Activated CD8-positive, alpha-beta memory T cell treated with anti-CD3 and anti-CD28 coated beads for 24 hours (primary cell): ENCODE data around the gene SHROOM1.
"Not testable (repeated sequence)": the region's sequence is repeated elsewhere in the genome, so short reads cannot be mapped to it uniquely, and the experiment has no call there.

Experiments
- DNase-seq: peaks from one replicate; pipeline ENCODE4 v3.0.0-alpha.2; 2020

The SHROOM1 gene

DNA sequence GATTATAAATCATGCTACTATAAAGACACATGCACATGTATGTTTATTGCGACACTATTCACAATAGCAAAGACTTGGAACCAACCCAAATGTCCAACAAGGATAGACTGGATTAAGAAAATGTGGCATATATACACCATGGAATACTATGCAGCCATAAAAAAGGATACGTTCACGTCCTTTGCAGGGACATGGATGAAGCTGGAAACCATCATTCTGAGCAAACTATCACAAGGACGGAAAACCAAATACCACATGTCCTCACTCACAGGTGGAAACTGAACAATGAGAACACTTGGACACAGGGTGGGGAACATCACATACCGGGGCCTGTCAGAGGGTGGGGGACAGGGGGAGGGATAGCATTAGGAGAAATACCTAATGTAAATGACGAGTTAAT is 24.6 kb downstream of the SHROOM1 start:
- not testable (repeated sequence) for DNase-seq

DNA sequence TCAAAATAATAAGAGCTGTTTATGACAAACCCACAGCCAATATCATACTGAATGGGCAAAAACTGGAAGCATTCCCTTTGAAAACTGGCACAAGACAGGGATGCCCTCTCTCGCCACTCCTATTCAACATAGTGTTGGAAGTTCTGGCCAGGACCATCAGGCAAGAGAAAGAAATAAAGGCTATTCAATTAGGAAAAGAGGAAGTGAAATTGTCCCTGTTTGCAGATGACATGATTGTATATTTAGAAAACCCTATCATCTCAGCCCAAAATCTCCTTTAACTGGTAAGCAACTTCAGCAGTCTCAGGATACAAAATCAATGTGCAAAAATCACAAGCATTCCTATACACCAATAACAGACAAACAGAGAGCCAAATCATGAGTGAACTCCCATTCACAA is 26.2 kb downstream of the SHROOM1 start:
- DNase-seq, result not testable (repeated sequence)

DNA sequence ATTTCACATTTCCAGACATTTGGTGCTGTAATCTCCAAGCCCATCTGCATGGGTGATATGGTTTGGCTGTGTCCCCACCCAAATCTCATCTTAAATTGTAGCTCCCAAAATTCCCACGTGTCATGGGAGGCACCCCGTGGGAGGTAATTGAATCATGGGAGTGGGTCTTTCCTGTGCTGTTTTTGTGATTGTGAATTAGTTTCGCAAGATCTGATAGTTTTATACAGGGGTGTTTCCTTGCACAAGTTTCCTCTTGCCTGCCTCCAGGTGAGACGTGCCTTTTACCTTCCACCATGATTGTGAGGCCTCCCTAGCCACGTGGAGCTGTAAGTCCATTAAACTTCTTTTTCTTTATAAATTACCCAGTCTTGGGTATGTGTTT is 27.8 kb downstream of the SHROOM1 start:
- not testable (repeated sequence) for DNase-seq

DNA sequence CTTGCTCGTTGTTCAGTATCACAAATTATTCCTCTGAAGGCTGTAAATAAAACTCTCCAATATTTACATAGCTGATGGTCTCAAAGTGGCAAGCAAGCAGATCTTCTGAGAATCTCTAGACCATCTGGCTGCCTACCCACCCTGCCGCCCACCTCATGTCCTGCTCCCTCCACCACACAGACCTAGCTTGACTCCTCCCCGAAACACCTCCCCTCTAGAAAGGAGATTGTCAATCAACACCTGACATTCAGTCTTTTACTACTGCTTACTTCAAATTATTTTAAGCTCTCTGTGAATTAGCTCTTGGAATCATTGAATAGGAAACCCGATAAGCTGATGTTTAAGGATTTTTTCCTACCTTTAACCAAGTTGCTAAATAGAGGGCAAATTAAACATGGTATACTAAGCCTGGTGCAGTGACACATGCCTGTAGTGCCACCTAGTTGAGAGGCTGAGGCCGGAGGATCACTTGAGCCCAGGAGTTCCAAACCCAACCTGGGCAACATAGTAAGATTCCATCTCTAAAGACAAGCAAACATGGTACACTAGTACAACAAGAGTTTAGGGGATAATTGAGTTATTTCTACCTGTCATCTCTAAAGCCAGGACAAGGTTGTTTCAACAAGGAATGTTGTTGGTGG is 28.3 kb downstream of the SHROOM1 start:
- no peak for DNase-seq

DNA sequence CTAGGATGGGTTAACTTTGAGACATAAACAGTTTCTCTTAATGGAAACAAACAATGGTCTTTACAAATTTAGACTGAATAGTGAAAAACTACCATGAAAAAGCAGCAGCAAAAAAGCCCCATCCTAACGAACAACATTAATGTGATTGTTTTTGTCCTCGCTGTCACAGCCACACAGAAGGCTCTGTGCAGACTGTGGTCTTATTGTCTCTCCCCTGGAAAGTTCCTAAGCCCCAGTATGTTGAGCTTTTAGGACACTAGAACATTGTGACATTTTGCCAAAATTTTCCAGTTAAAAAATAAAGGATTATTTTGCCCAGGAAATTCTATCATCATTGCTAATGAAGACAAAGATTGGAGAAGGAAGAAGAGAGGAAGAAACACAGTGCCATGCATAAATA is 29.9 kb downstream of the SHROOM1 start:
- no peak for DNase-seq

DNA sequence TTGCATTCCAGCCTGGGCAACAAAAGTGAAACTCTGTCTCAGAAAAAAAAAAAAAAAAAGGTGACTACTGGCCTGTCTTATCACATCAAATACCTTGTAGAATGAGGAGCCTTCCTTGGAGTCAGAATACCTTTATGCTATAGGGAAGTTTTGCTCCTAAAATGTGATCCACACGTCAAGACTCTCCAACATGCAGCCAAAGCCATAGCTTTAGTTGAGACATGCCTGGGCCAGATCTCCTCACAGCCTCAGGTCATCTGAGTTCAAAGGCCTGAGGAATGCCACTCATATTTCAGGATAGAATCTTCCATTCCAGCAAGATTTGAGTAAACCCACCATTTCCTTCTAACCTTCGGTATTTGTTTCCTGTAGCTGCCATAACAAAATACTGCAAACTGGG is 31.1 kb downstream of the SHROOM1 start:
- DNase-seq, result no peak

DNA sequence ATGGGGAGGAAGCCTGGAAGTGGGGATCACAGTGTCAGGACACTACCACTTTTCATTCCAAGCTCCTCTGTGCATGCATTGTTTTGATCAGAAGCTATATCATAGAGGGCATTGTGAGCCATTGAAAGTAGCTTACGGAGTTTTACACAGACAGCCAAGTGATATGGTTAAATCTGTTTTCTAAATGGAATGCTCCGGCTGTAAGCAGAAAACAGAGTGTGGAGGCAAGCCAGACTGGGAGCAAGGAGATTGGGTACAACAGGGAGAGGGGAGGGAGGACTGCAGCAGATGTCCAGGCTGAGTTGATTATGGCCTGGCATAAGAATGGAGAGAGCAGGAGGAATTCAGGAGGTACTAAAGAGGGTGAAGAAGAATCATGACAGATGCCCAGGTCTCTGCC is 32.8 kb downstream of the SHROOM1 start:
- no peak for DNase-seq

DNA sequence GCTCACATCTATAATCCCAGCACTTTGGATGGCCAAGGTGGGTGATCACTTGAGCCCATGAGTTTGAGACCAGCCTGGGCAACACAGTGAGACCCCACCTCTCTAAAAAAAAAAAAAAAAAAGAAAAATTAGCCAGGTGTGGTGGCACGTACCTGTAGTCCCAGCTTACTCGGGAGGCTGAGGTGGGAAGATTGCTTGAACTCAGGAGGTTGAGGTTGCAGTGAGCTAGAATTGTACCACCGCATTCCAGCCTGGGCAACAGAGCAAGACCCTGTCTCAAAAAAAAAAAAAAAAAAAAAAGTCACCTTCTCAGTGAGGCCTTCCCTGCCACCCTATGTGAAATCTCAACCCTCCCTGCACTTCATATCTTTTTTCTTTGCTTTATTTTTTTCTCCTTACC is 39.4 kb downstream of the SHROOM1 start:
- DNase-seq, result no peak

DNA sequence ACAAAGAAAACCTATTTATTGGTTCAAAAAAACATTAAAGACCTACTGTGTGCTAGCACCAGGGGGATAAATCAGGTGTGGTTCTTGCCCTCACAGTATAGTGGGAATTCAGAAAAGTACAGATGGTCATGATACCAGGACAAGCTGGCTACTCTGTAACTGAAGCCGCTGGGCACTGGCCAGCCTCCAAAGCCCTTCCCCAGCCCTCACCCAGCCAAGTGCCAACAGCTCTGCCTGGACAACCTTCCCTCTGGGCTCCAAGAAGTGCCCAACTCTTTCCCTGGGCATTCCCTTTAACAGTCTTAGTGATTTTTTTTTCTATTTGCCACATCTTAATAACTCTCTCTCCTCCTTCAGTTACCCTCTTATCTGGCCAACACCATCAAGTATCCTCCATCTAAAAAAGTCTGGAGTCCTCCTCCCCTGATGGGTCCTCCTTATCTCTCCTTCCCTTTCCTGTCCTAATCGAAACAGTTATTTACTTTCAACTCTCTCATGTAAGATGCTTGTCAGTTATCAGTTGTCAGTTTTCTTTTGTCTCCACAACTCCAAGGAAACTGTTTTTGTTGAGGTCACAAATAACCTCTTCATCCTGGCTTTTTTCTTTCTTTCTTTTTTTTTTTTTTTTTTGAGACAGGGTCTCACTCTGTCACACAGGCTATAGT is 40.1 kb downstream of the SHROOM1 start:
- DNase-seq, result no peak

DNA sequence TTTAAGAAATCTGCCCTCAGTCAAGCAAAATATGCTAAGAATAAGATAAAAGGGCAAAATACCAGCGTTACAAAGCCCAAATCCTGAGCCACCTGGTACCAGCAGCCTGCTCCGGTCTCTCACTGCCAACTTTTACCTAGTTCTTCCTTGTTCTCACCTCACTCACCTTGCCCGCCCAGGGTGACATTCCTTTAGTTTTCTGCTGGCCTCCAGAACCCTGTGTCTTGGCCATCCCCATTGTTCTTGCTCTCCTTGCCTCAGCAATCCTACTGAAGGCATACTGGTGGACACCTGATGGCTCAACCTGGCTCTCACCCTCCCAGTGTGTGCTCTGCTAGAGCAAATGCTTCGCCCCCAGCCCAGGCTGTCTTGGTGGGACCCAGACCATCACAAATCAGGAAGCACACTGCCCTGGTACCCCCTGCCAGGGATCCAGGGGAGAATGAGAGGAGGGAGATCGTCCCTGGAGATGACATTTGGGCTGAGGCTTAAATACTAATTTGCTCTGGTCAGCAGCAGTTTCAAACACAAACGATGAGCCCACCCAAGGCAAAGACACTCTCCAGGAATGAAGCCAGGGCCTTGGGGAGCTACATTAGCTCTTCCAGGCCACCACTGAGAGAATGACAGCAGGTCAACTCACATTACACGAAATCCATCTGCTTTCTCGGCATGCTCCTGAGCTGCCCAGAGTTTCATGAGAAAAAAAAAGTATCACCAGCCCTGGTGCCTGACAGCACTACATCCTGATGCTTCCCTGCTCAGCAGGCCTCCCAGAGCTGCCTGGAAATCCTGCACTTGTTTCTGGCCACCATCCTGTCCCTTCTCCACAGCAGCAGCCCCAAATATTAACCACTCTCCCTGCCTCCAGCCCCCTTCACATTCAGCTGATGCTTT is 41.2 kb downstream of the SHROOM1 start:
- DNase-seq, result no peak

DNA sequence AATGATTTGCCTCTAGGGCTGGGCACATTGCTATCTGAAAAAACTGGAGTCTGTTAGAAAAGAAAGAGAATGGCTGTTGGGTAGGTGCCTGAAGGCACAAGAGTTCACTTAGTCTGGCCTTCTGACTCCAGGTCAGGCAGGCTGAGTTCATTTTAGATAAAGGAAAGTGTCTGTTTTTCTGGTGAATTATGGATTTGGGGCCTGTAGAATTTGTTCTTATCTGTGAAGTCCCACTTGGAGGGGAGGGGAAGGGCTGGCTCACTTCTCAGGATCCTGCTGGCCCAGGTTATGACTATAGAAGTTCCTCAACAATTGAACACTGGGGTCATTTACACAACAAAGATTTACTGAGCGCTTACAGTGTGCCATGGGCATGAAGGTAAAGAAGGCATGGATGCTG is 41.9 kb downstream of the SHROOM1 start:
- DNase-seq, result no peak

DNA sequence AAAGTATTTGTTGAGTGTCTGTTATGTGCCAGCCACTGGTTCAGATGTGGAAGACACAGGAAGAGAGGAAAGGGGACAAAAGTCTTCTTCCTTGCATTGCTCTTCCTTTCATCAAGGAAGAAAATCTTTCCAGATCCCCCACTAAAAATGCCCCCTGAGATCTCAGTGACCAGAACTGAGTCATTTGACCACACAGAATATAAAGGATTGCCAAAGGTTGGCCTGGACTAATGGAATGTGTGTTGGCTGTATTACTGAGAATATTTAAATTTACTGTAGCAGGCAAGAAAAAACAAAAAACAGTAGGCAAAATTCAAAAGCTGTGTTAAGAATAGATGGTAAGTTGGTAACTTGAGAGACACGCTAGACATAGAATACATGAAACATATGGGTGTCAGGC is 43.4 kb downstream of the SHROOM1 start:
- DNase-seq, result no peak

DNA sequence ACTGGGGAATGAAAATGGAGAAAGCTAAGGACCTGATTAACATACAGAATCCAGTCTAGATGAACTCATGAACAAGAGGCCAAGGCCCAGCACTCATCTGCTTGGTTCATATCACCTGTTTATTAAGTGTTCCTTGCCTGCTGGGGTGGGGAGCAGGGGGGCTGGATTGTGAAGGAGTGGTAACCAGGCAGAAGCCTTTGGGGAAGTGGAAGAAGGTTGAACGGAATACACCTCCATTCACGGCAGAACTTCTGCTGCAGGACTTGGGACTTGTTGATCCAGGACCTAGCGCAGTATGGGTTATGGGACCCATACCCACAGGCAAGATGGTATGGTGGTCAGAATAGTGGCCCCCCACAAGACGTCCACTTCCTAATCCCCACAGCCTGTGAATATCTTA is 44.6 kb downstream of the SHROOM1 start:
- peak; percentile 32 for DNase-seq

DNA sequence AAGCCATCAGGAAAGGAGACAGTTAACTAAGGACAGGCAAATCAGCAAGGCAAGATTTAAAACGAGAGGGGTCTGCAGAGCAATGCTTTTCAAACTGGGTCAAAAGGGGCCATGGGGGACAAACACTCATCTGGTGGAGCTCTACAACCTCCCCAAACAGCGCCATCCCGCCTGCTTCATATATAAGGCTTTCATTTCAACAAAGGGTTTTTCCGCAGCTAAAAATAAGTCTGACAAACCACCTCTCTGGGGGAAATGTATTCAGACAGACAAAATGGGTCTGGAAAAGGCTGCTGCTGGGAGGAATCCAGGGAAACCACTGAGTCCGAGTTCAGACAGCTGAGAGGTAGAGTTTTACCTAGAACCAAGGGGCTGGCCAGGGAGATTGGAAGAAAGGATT is 45.1 kb downstream of the SHROOM1 start:
- peak; percentile 38 for DNase-seq

DNA sequence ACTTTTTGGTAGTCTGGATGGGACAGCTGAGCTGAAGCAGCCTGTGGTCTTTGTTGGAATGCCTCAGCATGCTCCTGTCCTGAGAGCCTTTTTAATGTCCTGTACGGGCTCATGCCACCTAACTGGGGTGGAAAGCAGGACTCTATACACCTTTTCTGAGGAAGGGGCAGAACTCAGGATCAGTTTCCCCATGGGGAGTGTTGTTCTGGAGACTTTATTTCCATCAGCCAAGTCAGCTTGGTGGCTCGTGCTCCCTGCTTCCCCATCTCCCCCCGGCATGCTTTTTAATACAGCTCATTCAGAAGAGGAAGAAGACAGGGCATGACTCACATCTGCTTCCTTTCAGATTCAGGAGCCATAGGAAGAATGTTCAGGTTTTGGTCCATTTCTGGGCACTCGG is 48.3 kb downstream of the SHROOM1 start:
- no peak for DNase-seq

DNA sequence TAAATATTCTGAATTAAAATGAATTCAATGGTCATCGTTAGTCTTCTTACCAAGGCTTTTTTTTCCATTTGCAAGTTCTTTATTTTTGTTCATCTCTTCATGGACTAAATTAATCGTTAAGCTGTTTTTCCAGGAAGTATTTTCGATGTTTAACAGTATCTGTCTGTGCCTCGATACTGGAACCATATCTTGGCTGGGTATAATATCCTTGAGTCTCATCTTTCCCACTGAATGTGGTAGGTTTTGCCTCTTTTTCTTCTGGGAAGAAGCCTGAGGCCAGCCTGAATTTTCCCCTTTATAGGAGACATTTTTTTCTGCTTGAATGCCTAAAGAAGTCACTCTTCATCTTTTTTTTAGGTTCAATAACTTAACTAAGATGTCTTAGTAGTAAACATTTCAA is 49.4 kb downstream of the SHROOM1 start:
- no peak for DNase-seq

DNA sequence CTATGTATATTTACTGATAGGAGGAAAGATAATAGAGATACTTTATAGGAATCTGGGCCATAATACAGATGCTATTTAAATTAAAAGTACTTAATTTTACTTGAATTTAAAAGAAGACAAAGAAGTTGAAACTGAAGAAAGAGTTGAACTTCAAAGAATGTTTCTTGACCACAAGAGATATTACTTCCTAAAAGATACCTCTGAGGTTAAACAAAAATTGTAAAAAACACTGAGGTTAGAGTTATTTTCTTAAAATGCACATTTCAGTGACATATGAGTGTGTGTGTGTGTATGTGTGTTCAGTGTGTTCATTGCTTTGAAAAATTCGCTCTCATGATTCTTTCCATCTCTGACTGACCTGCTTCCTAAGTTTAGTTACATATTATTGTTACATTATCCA is 49.9 kb downstream of the SHROOM1 start:
- DNase-seq, result no peak

DNA sequence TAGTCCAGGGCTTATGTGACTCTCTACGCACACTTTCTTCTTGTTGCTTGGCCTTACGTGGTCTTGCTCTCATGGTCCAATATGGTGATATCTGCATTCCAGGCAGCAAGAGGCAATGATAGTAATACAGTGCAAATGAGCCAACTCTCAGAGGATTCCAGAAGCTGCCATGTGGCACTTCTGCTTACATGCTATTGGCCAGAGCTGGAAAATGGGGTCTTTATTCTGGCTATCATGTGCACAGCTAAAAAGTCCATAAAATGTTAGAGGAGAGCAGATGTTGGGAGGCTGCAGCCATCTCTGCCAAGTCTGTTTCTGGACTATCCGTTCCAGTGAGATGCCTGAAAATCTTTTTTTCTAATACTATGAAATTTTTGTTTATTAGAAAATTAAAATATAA is 50.5 kb downstream of the SHROOM1 start:
- DNase-seq, result no peak

DNA sequence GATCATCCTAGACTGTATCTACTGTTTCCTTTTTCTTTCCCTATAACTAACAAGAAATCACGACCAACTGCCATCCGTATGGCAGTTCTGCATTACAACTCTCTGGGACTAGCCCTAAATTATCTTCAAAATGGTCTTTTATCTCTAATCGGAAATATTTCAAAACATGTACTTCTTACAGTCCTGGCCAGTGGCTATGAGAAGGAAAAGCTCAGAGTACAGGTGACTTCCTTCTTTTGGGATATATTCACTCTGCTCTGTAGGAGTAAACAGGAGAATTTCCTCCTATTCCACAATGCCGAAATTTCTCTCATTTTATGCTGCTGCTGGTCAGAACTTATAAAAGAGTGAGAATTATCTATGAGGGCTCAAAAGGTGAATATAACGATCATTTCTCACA is 51.6 kb downstream of the SHROOM1 start:
- no peak for DNase-seq

DNA sequence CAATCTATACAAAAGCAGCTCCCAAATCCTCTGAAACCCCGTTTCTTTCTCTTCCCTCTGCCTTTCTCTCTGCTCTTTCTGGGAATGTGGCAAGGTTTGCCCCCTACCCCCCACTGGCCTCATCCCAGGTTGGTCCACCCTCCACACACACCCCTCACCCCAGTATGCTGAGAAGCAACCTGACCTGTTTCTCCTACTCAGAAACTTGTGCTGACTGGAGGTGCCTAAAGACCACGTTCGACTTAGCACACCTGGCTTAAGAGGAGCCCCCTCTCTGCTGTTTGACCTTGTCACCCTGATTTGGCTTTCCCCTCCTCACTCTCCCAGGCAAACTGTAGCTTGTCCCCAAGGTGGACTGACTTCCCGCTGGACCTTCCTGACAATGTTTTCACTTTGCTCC is 52.3 kb downstream of the SHROOM1 start:
- DNase-seq, result no peak

DNA sequence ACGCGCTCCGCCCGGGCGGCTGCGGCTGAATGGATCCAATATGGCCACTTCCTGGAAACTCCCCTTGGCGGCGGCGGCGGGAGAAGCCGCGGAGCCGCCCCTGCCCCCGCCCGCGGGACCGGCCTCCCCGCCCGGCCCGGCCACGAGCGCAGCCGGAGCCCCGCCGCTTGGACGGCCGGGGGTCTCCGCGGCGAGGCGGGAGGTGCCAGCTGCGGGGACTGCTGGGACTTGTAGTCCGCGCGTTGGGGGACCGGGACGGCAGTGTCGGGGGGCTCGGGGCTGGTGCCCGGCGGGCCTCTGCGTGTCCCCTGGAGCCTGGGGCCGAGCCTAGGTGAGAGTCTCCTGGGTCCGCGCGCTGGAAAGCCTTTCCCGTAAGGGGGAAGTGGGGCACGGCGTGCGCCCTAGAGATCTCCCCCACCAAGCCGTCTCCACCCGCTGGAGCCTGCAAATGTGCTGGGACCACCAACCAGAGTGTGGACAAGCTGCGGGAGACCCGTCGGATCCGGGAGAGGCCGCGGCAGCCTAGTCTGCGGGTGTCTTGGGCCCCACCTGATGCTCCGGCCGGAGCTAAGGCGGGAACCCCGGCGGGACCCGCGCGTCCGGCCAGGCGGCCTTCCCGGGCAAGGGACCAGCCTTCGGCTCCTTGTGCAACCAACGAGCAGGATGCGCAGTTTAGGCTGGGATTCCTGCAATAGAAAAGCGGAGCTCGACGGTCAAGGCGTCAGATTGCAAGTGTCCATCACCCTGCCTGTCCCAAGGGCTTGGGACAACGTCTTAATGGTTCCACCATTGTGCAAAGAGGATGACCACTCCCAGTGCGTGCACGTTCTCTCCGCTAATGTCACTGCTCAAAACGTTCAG is 53.0 kb downstream of the SHROOM1 start, which contains the start of gene SEPTIN8:
Gene SEPTIN8, minus strand, starts transcription at position 31 of the 861 bp plus-strand sequence. CDS start 102 bp downstream, outside the sequence.
- peak; percentile 82 for DNase-seq

DNA sequence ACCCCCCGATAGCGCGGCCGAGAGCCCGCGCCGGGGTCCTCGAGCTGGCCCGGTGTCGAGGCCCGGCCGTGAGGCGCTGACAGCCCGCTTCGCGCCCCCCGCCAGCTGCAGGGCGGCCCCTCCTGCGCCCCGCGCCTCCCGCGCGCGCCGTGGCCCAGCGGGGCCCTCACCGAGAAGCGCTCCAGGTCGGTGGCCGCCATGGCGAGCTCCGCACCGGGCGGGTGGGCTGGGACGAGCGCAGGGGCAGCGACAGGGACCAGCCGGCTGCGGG is 53.6 kb downstream of the SHROOM1 start:
- DNase-seq, result no peak
